GM21529 (cell line): ENCODE results near the gene HMGCR.

ENCODE experiments used
- ATAC-seq: cut with Tn5 transposase; IDR thresholded peaks from one replicate; pipeline ENCODE4 v1.9.1; 2021; ENCODE audit not compliant: unreplicated experiment

Gene HMGCR

GRCh38 chr5:75380099-75380498 lies 43.1 kb downstream of the HMGCR start:
- no peak for ATAC-seq

- ATAC-seq, result no peak
Observed at GRCh38 chr5:75381456-75381855, 44.4 kb downstream of the HMGCR start.

GRCh38 chr5:75384218-75384617 lies 47.2 kb downstream of the HMGCR start:
- ATAC-seq, result no peak

GRCh38 chr5:75387806-75388205 lies 50.8 kb downstream of the HMGCR start:
- ATAC-seq, result no peak

GRCh38 chr5:75389430-75389829 lies 52.4 kb downstream of the HMGCR start:
- ATAC-seq, result no peak

- ATAC-seq, result no peak
Observed at GRCh38 chr5:75395277-75395676, 58.3 kb downstream of the HMGCR start.

- no peak for ATAC-seq
Observed at GRCh38 chr5:75405296-75405695, 68.3 kb downstream of the HMGCR start.
